Esophagus muscularis mucosa (tissue), 4 donors: ENCODE results near the gene ABLIM3. TPM values are rescaled to one million over a fixed set of nuclear protein-coding genes. Genes with fewer than 3 reads are reported as not detected.

ENCODE experiments used
- DNase-seq: peaks from one replicate; pipeline ENCODE4 v3.0.0-alpha.2; 2017; ENCODE audit errors: extremely low spot score
- H3K27ac ChIP-seq, 4 donors: fragments of 200-600 bp; sonication (generic); replicated peaks in 1 of 4; 1 replicate in 3 of 4; 2 replicates in 1 of 4; pipeline ENCODE4 v1.5.1; 2016 to 2019; ENCODE audit warnings: mild to moderate bottlenecking in 1 of 4
- H3K27me3 ChIP-seq, 4 donors: fragments of 200-600 bp; sonication (generic); one replicate each; pipeline versions ENCODE4 v1.5.1 to v1.6.0; 2016 to 2019
- H3K36me3 ChIP-seq, 4 donors: fragments of 200-600 bp; sonication (generic); one replicate each; pipeline ENCODE4 v1.5.1; 2016 to 2019
- H3K4me1 ChIP-seq, 4 donors: fragments of 200-600 bp; sonication (generic); one replicate each; pipeline ENCODE4 v1.5.1; 2016 to 2019
- H3K4me3 ChIP-seq, 4 donors: fragments of 200-600 bp; sonication (generic); 1 replicate in 2 of 4; 2 replicates in 2 of 4; pipeline ENCODE4 v1.5.1; 2016 to 2019; ENCODE audit warnings: mild to moderate bottlenecking in 4 of 4, moderate library complexity in 1 of 4
- H3K9me3 ChIP-seq, 4 donors: fragments of 200-600 bp; sonication (generic); 1 replicate in 3 of 4; 2 replicates in 1 of 4; pipeline ENCODE4 v1.5.1; 2016 to 2019
- CTCF ChIP-seq, 3 experiments: fragments of 200-600 bp in 2 of 3; fragments of 450-650 bp in 1 of 3; sonication (generic) in 2 of 3; IDR thresholded peaks; one replicate each; pipeline ENCODE4 v1.5.1; 2017 to 2019; ENCODE audit warnings: antibody characterized with exemption in 3 of 3, mild to moderate bottlenecking in 2 of 3, moderate library complexity in 1 of 3
- EP300 ChIP-seq: sonication (generic); formaldehyde crosslinking; IDR thresholded peaks from one replicate; pipeline ENCODE4 v1.6.1; 2017; ENCODE audit warnings: antibody characterized with exemption
- POLR2A ChIP-seq: fragments of 450-650 bp; IDR thresholded peaks from one replicate; pipeline ENCODE4 v1.6.1; 2017; ENCODE audit warnings: antibody characterized with exemption, moderate library complexity, mild to moderate bottlenecking, low read depth
- POLR2AphosphoS5 ChIP-seq, 2 donors: sonication (generic); formaldehyde crosslinking; IDR thresholded peaks; one replicate each; pipeline ENCODE4 v1.6.1; 2017; ENCODE audit warnings: antibody characterized with exemption in 2 of 2
- WGBS: methylation state at CpG from one replicate; pipeline ENCODE4 v1.1.5; 2018; 5-methylcytosine and 5-hydroxymethylcytosine counted together
- intact Hi-C: fragments of 100-400 bp; cut with DNase I; formaldehyde crosslinking; loops from one replicate; pipeline ENCODE4 v1.15.1; 2023
- total RNA-seq, 4 donors: library from RNA; depleted of rRNA; stranded (reverse); fragments of >200 nt; gene quantifications; one replicate each; pipeline versions ENCODE4 v1.1.0 to v1.2.1, GENCODE V29; 2016

Gene ABLIM3
- total RNA-seq, 4 donors from 2014 or later = 40.9 to 64.5 (median 45.8) TPM

GRCh38 chr5:149246906-149247305, 105.6 kb downstream of the ABLIM3 start:
- H3K9me3 ChIP-seq = no peaks in the 10 kb centered on the region
- TF ChIP-seq POLR2AphosphoS5 (IDR thresholded peaks at IDR 0.05) (no peak), EP300 (no peak), CTCF (IDR thresholded peaks at IDR 0.05) (no peak), POLR2A (no peak)
- no peak for DNase-seq
- H3K27ac ChIP-seq = no peak overlapping the region
- intact Hi-C loops = no loop called here
- no peak overlapping the region for H3K4me3 ChIP-seq
- peaks cover 19 to 100% (median 89%) of the 10 kb centered on the region in 4 donors for H3K36me3 ChIP-seq
- H3K27me3 ChIP-seq = no peaks in the 10 kb centered on the region
- WGBS = 89% methylated on average over 4 of the region's 4 CpGs
- no peaks in the 10 kb centered on the region for H3K4me1 ChIP-seq

GRCh38 chr5:149247726-149248125, 106.4 kb downstream of the ABLIM3 start:
- H3K36me3 ChIP-seq = peaks cover 27 to 100% (median 88%) of the 10 kb centered on the region in 4 donors
- H3K27ac ChIP-seq = no peak overlapping the region
- TF ChIP-seq EP300 (no peak), CTCF (IDR thresholded peaks at IDR 0.05) (no peak), POLR2A (no peak), POLR2AphosphoS5 (IDR thresholded peaks at IDR 0.05) (no peak)
- H3K4me3 ChIP-seq = no peak overlapping the region
- intact Hi-C loops = no loop called here
- H3K27me3 ChIP-seq = no peaks in the 10 kb centered on the region
- DNase-seq = no peak
- H3K4me1 ChIP-seq = no peaks in the 10 kb centered on the region
- H3K9me3 ChIP-seq = no peaks in the 10 kb centered on the region
- 91% methylated on average over 7 of the region's 8 CpGs for WGBS

GRCh38 chr5:149251546-149251945, 110.3 kb downstream of the ABLIM3 start:
- Histone ChIP-seq H3K4me3 (no peak overlapping the region), H3K9me3 (no peaks in the 10 kb centered on the region), H3K27ac (no peak overlapping the region), H3K27me3 (no peaks in the 10 kb centered on the region), H3K4me1 (no peaks in the 10 kb centered on the region), H3K36me3 (peaks cover 24 to 97% (median 71%) of the 10 kb centered on the region in 4 donors)
- DNase-seq = no peak
- 82% methylated on average over 4 of the region's 4 CpGs for WGBS
- TF ChIP-seq POLR2A (no peak), EP300 (no peak), CTCF (IDR thresholded peaks at IDR 0.05) (no peak), POLR2AphosphoS5 (IDR thresholded peaks at IDR 0.05) (no peak)
- intact Hi-C loops = no loop called here

- no peak overlapping the region for H3K4me3 ChIP-seq
- peaks cover 8 to 87% (median 53%) of the 10 kb centered on the region in 4 donors for H3K36me3 ChIP-seq
- H3K4me1 ChIP-seq = no peaks in the 10 kb centered on the region
- no peaks in the 10 kb centered on the region for H3K9me3 ChIP-seq
- WGBS = 47% methylated on average over 3 of the region's 3 CpGs
- H3K27ac ChIP-seq = no peak overlapping the region
- intact Hi-C loops = no loop called here
- TF ChIP-seq POLR2A (no peak), EP300 (no peak), CTCF (IDR thresholded peaks at IDR 0.05) (no peak), POLR2AphosphoS5 (IDR thresholded peaks at IDR 0.05) (no peak)
- no peaks in the 10 kb centered on the region for H3K27me3 ChIP-seq
- DNase-seq = no peak
Observed at GRCh38 chr5:149254506-149254905, 113.2 kb downstream of the ABLIM3 start.

GRCh38 chr5:149256451-149256850, 115.2 kb downstream of the ABLIM3 start:
- no peak overlapping the region for H3K27ac ChIP-seq
- no peaks in the 10 kb centered on the region for H3K9me3 ChIP-seq
- peaks cover 8 to 68% (median 34%) of the 10 kb centered on the region in 4 donors for H3K36me3 ChIP-seq
- no peak for DNase-seq
- no peak overlapping the region for H3K4me3 ChIP-seq
- TF ChIP-seq POLR2AphosphoS5 (IDR thresholded peaks at IDR 0.05) = no peak
- TF ChIP-seq CTCF (IDR thresholded peaks at IDR 0.05) = no peak
- TF ChIP-seq EP300 = no peak
- TF ChIP-seq POLR2A = no peak
- intact Hi-C loops = no loop called here
- no peaks in the 10 kb centered on the region for H3K27me3 ChIP-seq
- no peaks in the 10 kb centered on the region for H3K4me1 ChIP-seq
